B cell (primary cell): Measurements from ENCODE around the gene IST1. TPM values are rescaled to one million over a fixed set of nuclear protein-coding genes. Genes with fewer than 3 reads are reported as not detected.

Experiments used
- ATAC-seq: fragments of 200-7000 bp; cut with Tn5 transposase; one replicate; pipeline ENCODE4 v1.10.0; 2021; ENCODE audit warnings: low read depth, mild to moderate bottlenecking, moderate number of reproducible peaks, moderate library complexity
- CTCF ChIA-PET: fragments of 350-600 bp; sonication (Branson Sonifier 250); formaldehyde crosslinking; loops from one replicate; lab custom pipeline; 2021; ENCODE audit warnings: antibody characterized with exemption, inconsistent platforms; lab: Charles Lee
- POLR2A ChIA-PET: fragments of 350-600 bp; sonication (Branson Sonifier 250); formaldehyde crosslinking; loops from one replicate; lab custom pipeline; 2021; ENCODE audit warnings: antibody characterized with exemption; lab: Charles Lee
- DNase-seq: peaks from one replicate; pipeline ENCODE4 v3.0.0; 2013
- H2AFZ ChIP-seq: 2 replicates; pipeline ENCODE4 v1.6.1; 2012; ENCODE audit warnings: mild to moderate bottlenecking, low read depth, low read length; ENCODE audit not compliant: insufficient read depth, poor library complexity, severe bottlenecking
- H3K27ac ChIP-seq, 2 donors: 1 replicate in 1 of 2; 2 replicates in 1 of 2; pipeline ENCODE4 v1.5.1; 2012 to 2013; ENCODE audit warnings: low read length in 2 of 2, mild to moderate bottlenecking in 2 of 2, moderate library complexity in 1 of 2
- H3K27me3 ChIP-seq, 4 experiments: fragments of 200-600 bp in 1 of 4; sonication (generic) in 1 of 4; replicated peaks in 1 of 4; 1 replicate in 2 of 4; 2 replicates in 2 of 4; pipeline versions ENCODE4 v1.6.1 to v1.7.0; 2013 to 2016; ENCODE audit warnings: low read length in 3 of 4, mild to moderate bottlenecking in 2 of 4, mixed read lengths in 1 of 4, moderate library complexity in 1 of 4; ENCODE audit not compliant: insufficient read depth in 4 of 4, control insufficient read depth in 3 of 4; ENCODE audit errors: control extremely low read depth in 1 of 4
- H3K36me3 ChIP-seq, 2 experiments: replicated peaks in 1 of 2; 1 replicate in 1 of 2; 2 replicates in 1 of 2; pipeline versions ENCODE4 v1.6.1 to v1.7.1; 2013; ENCODE audit warnings: low read length in 1 of 2; ENCODE audit not compliant: insufficient read depth in 2 of 2, control insufficient read depth in 1 of 2; ENCODE audit errors: control extremely low read depth in 1 of 2, extremely low read depth in 1 of 2
- H3K4me1 ChIP-seq, 2 donors: fragments of 200-600 bp in 1 of 2; sonication (generic) in 1 of 2; 1 replicate in 1 of 2; 2 replicates in 1 of 2; pipeline versions ENCODE4 v1.5.1 to v1.6.1; 2013 to 2017; ENCODE audit warnings: low read length in 2 of 2; ENCODE audit not compliant: control insufficient read depth in 2 of 2, insufficient read depth in 2 of 2
- H3K4me2 ChIP-seq: replicated peaks from 2 replicates; pipeline ENCODE3; 2012; ENCODE audit warnings: mild to moderate bottlenecking, low read depth, low read length; ENCODE audit not compliant: poor library complexity, severe bottlenecking
- H3K4me3 ChIP-seq, 5 experiments: fragments of 200-600 bp in 1 of 5; sonication (generic) in 1 of 5; 1 replicate in 3 of 5; 2 replicates in 2 of 5; pipeline versions ENCODE4 v1.5.1 to v1.7.0; 2011 to 2016; ENCODE audit warnings: low read length in 4 of 5, mild to moderate bottlenecking in 4 of 5, low read depth in 2 of 5, control low read depth in 1 of 5, moderate library complexity in 1 of 5; ENCODE audit not compliant: insufficient read depth in 1 of 5; ENCODE audit errors: control extremely low read depth in 1 of 5, extremely low read depth in 1 of 5
- H3K79me2 ChIP-seq: fragments of 200-600 bp; sonication (generic); one replicate; pipeline ENCODE4 v1.6.0; 2016; ENCODE audit warnings: low read length; ENCODE audit not compliant: control insufficient read depth, insufficient read depth
- H3K9ac ChIP-seq: fragments of 200-600 bp; sonication (generic); 2 replicates; pipeline ENCODE4 v1.6.1; 2017; ENCODE audit warnings: mild to moderate bottlenecking, low read length, moderate library complexity
- H3K9me3 ChIP-seq, 3 donors: one replicate each; pipeline versions ENCODE4 v1.6.1 to v1.7.1; 2013; ENCODE audit warnings: low read length in 2 of 3; ENCODE audit not compliant: control insufficient read depth in 2 of 3, insufficient read depth in 1 of 3; ENCODE audit errors: control extremely low read depth in 1 of 3
- H4K20me1 ChIP-seq: 2 replicates; pipeline ENCODE4 v1.6.0; 2012; ENCODE audit warnings: mild to moderate bottlenecking, low read length; ENCODE audit not compliant: insufficient read depth, control insufficient read depth, poor library complexity, severe bottlenecking
- H3K27ac Mint-ChIP-seq: one replicate; pipeline ENCODE4 v1.8.0; 2021; ENCODE audit warnings: mixed read lengths
- H3K27me3 Mint-ChIP-seq: one replicate; pipeline ENCODE4 v1.8.0; 2021; ENCODE audit warnings: mixed read lengths
- H3K4me1 Mint-ChIP-seq: one replicate; pipeline ENCODE4 v1.8.0; 2021; ENCODE audit warnings: mixed read lengths
- H3K4me3 Mint-ChIP-seq: one replicate; pipeline ENCODE4 v1.8.0; 2021; ENCODE audit warnings: mixed read lengths
- H3K9me3 Mint-ChIP-seq: one replicate; pipeline ENCODE4 v1.8.0; 2022; ENCODE audit warnings: mixed read lengths; ENCODE audit not compliant: insufficient read depth
- EZH2 ChIP-seq: IDR thresholded peaks from 2 replicates; pipeline ENCODE4 v1.6.1; 2012; ENCODE audit warnings: borderline replicate concordance, low read depth, mild to moderate bottlenecking, moderate library complexity, low read length; ENCODE audit not compliant: insufficient read depth, poor library complexity, severe bottlenecking
- WGBS: methylation state at CpG from one replicate; pipeline ENCODE4 v1.1.5; 2013; ENCODE audit warnings: missing lambda C conversion rate; ENCODE audit not compliant: insufficient coverage; 5-methylcytosine and 5-hydroxymethylcytosine counted together
- intact Hi-C: fragments of 100-400 bp; cut with micrococcal nuclease; formaldehyde crosslinking; loops from one replicate; pipeline ENCODE4 v1.10.0; 2022
- polyA plus RNA-seq: library from polyadenylated mRNA; depleted of rRNA; stranded (reverse); fragments of >200 nt; gene quantifications from 2 replicates; pipeline ENCODE4 v1.2.3, GENCODE V29; 2012
- total RNA-seq, 2 donors: library from RNA; stranded (reverse); fragments of 120-200 nt in 1 of 2; gene quantifications; 1 replicate in 1 of 2; 2 replicates in 1 of 2; pipeline versions ENCODE4 v1.2.3 to v1.2.4, GENCODE V29; 2013 to 2022
- TF ChIP-seq, protein P1 (sequence below): fragments of 200-600 bp; IDR thresholded peaks from one replicate; pipeline ENCODE4 v1.8.0; 2022; ENCODE audit warnings: antibody characterized with exemption, mild to moderate bottlenecking

IST1 gene
- total and polyA plus RNA-seq, 2 donors (not counting 1 experiment from before 2014, with no cell fraction given), result 182 to 268 TPM

DNA sequence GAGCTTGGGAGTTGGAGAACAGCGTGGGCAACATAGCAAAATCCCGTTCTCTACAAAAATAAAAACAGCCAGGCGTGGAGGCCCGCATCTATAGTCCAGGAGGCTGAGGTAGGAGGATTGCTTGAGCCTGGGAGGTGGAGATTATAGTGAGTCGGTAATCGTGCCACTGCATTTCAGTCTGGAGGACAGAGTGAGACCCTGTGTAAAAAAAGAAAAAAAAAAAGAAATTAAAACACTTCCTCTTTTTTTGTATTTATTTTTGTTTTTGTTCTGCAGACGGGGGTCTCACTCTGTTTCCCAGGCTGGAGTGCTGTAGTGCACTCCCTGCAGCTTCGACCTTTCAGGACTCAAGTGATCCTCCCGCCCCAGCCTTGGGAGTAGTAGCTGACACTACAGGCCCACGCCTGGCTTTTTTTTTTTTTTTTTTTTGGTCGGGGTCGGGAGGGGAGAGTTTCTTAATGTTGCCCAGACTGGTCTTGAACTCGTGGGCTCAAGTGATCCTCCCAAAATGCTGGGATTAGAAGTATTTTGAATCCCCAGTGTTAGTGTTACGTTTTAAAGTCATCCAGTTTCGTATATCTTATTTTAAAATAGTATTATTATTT, 1.5 kb downstream of the IST1 start:
- Histone ChIP-seq H3K4me3 (peak overlapping the region; percentile 85 to 100 (median 99)), H3K27ac (peak overlapping the region; percentile 83 to 88), H3K79me2 (peaks cover 81% of the 10 kb centered on the region), H3K9ac (peak overlapping the region; percentile 96), H3K36me3 (no peaks in the 10 kb centered on the region), H3K4me2 (peak overlapping the region; percentile 90), H3K9me3 (no peaks in the 10 kb centered on the region), H2AFZ (no peak overlapping the region), H4K20me1 (peaks cover 42% of the 10 kb centered on the region), H3K4me1 (peaks cover 21 to 45% of the 10 kb centered on the region in 2 donors), H3K27me3 (no peaks in the 10 kb centered on the region)
- ChIA-PET POLR2A (interaction anchor here (0.7 to 3.7 kb wide), 3 partner anchors 36 to 350 kb away, joined by 3 to 31 read pairs (median 4); partner anchors contain the start of gene AP1G1), CTCF (interaction anchor here (0.8 to 8.1 kb wide), 3 partner anchors 13 to 88 kb away, joined by 6 to 69 read pairs (median 7); partner anchors contain the start of genes AP1G1 and ZNF821)
- peak; percentile 25 for DNase-seq
- no peaks in the 10 kb centered on the region for H3K9me3 Mint-ChIP-seq
- WGBS, result 30% methylated on average over 2 of the region's 15 CpGs
- intact Hi-C loops, result loop anchor here (5.0 kb wide), 3 partner anchors 65 to 335 kb away; partner anchors contain the start of genes DHX38 and TXNL4B
- peak overlapping the region; percentile 82 for H3K4me3 Mint-ChIP-seq
- H3K27me3 Mint-ChIP-seq, result no peaks in the 10 kb centered on the region
- no peak for ATAC-seq
- H3K4me1 Mint-ChIP-seq, result peaks cover 34% of the 10 kb centered on the region
- TF ChIP-seq, protein P1, sequence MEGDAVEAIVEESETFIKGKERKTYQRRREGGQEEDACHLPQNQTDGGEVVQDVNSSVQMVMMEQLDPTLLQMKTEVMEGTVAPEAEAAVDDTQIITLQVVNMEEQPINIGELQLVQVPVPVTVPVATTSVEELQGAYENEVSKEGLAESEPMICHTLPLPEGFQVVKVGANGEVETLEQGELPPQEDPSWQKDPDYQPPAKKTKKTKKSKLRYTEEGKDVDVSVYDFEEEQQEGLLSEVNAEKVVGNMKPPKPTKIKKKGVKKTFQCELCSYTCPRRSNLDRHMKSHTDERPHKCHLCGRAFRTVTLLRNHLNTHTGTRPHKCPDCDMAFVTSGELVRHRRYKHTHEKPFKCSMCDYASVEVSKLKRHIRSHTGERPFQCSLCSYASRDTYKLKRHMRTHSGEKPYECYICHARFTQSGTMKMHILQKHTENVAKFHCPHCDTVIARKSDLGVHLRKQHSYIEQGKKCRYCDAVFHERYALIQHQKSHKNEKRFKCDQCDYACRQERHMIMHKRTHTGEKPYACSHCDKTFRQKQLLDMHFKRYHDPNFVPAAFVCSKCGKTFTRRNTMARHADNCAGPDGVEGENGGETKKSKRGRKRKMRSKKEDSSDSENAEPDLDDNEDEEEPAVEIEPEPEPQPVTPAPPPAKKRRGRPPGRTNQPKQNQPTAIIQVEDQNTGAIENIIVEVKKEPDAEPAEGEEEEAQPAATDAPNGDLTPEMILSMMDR, result no peak
- TF ChIP-seq EZH2, result no peak
- peak overlapping the region; percentile 86 for H3K27ac Mint-ChIP-seq

DNA sequence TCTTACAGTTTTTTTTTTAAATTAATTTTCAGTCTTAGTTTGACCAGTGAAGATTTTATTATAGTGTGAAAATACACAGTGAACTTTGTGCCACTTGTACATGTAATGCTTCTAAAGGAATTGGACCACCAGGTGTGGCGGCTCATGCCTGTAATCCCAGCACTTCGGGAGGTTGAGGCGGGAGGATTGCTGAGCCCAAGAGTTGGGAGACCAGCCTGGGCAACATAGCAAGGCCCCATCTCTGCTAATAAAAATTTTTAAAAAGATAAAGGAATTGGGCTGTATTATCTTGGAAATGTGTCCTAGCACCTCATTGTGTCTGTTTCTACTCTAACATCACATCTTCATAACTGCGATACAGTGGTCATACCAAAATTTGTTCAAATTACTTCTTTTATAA, 3.8 kb downstream of the IST1 start:
- no peak overlapping the region for H3K9ac ChIP-seq
- WGBS, result 100% methylated on average over 4 of the region's 4 CpGs
- H3K79me2 ChIP-seq, result peaks cover 98% of the 10 kb centered on the region
- H3K4me1 ChIP-seq, result peaks cover 39 to 43% of the 10 kb centered on the region in 2 donors
- intact Hi-C loops, result loop anchor here (5.0 kb wide), 3 partner anchors 63 to 337 kb away; partner anchors contain the start of genes DHX38 and TXNL4B
- peaks cover 47% of the 10 kb centered on the region for H3K4me1 Mint-ChIP-seq
- H3K36me3 ChIP-seq, result peaks cover 0 to 4% of the 10 kb centered on the region in 2 experiments
- no peak overlapping the region for H3K4me3 ChIP-seq
- DNase-seq (no peak), ATAC-seq (no peak)
- no peak for TF ChIP-seq EZH2
- TF ChIP-seq, protein P1, result no peak
- peak overlapping the region in 1 of 2 donors; percentile 43 for H3K27ac ChIP-seq
- no peaks in the 10 kb centered on the region for H3K27me3 Mint-ChIP-seq
- H3K9me3 ChIP-seq, result no peaks in the 10 kb centered on the region
- POLR2A ChIA-PET, result interaction anchor here (0.7 to 2.1 kb wide), 3 partner anchors 16 to 292 kb away, joined by 3 to 12 read pairs (median 7); partner anchors contain the start of gene AP1G1
- peak overlapping the region; percentile 20 for H3K4me2 ChIP-seq
- peaks cover 65% of the 10 kb centered on the region for H4K20me1 ChIP-seq
- no peak overlapping the region for H3K4me3 Mint-ChIP-seq
- H3K27me3 ChIP-seq, result no peaks in the 10 kb centered on the region
- H2AFZ ChIP-seq, result no peak overlapping the region
- no peaks in the 10 kb centered on the region for H3K9me3 Mint-ChIP-seq
- H3K27ac Mint-ChIP-seq, result no peak overlapping the region
- CTCF ChIA-PET, result interaction anchor here (0.5 to 2.4 kb wide), 3 partner anchors 17 to 144 kb away, joined by 3 to 12 read pairs (median 9); no protein-coding TSS in a partner anchor
